Measurements from ENCODE around the gene OR2T11. TPM values are rescaled to one million over a fixed set of nuclear protein-coding genes. Genes with fewer than 3 reads are reported as not detected.

Gene OR2T11
- total RNA-seq, 6 experiments from 2014 or later, result not detected

- Mint-ChIP-seq H3K36me3 (ENCODE audit: low read depth) (no peaks in the 10 kb centered on the region; the same call in 1 of the 2 replicates), H3K9me3 (no peaks in the 10 kb centered on the region), H3K27me3 (ENCODE audit: insufficient read depth) (no peaks in the 10 kb centered on the region)
Measured at GRCh38 chr1:248611883-248612414, 22.9 kb downstream of the OR2T11 start.

GRCh38 chr1:248610301-248610700 is 24.6 kb downstream of the OR2T11 start:
- Mint-ChIP-seq H3K4me1 (ENCODE audit: low read depth) (no peaks in the 10 kb centered on the region), H3K4me3 (no peak overlapping the region), H3K27me3 (ENCODE audit: insufficient read depth) (no peaks in the 10 kb centered on the region), H3K27ac (no peak overlapping the region), H3K9me3 (peaks cover 4% of the 10 kb centered on the region; the same call in 1 of the 2 replicates), H3K36me3 (ENCODE audit: low read depth) (no peaks in the 10 kb centered on the region; the same call in 1 of the 2 replicates)
- no peak for TF ChIP-seq CTCF (IDR thresholded peaks at IDR 0.05)
- no peak for DNase-seq

More at GRCh38 chr1:248611883-248612414, 22.9 kb downstream of the OR2T11 start:
- DNase-seq, result no peak
- TF ChIP-seq CTCF (IDR thresholded peaks at IDR 0.05), result no peak
- H3K4me3 Mint-ChIP-seq, result no peak overlapping the region
- H3K27ac Mint-ChIP-seq, result no peak overlapping the region
- no peaks in the 10 kb centered on the region for H3K4me1 Mint-ChIP-seq (ENCODE audit: low read depth)

- H3K27me3 Mint-ChIP-seq (ENCODE audit: insufficient read depth), result no peaks in the 10 kb centered on the region
- H3K4me1 Mint-ChIP-seq (ENCODE audit: low read depth), result no peaks in the 10 kb centered on the region
- TF ChIP-seq CTCF (IDR thresholded peaks at IDR 0.05), result no peak
- peaks cover 9% of the 10 kb centered on the region for H3K9me3 Mint-ChIP-seq
- DNase-seq, result no peak
- H3K27ac Mint-ChIP-seq, result no peak overlapping the region
- H3K36me3 Mint-ChIP-seq (ENCODE audit: low read depth), result no peaks in the 10 kb centered on the region
- H3K4me3 Mint-ChIP-seq, result no peak overlapping the region
Measured at GRCh38 chr1:248599396-248599795, 35.5 kb downstream of the OR2T11 start.

- Mint-ChIP-seq H3K27ac (no peak within 1 kb of the TSS), H3K36me3 (ENCODE audit: low read depth) (no peaks in the 10 kb centered on the region), H3K4me1 (ENCODE audit: low read depth) (no peaks in the 10 kb centered on the region), H3K9me3 (peaks cover 12% of the 10 kb centered on the region), H3K27me3 (ENCODE audit: insufficient read depth) (no peaks in the 10 kb centered on the region), H3K4me3 (no peak within 1 kb of the TSS)
- no peak for DNase-seq
- no peak for TF ChIP-seq CTCF (IDR thresholded peaks at IDR 0.05)
Measured at GRCh38 chr1:248597589-248597988, 37.3 kb downstream of the OR2T11 start, which contains the start of gene OR2T10. OR2T10 (minus strand) TSS chr1:248597700; CDS start chr1:248593768, 3,932 bp downstream.

- no peak for TF ChIP-seq CTCF (IDR thresholded peaks at IDR 0.05)
- peaks cover 7% of the 10 kb centered on the region; the same call in 1 of the 2 replicates for H3K9me3 Mint-ChIP-seq
- H3K36me3 Mint-ChIP-seq (ENCODE audit: low read depth), result no peaks in the 10 kb centered on the region
- no peaks in the 10 kb centered on the region for H3K27me3 Mint-ChIP-seq (ENCODE audit: insufficient read depth)
- no peak overlapping the region for H3K27ac Mint-ChIP-seq
- no peak for DNase-seq
- H3K4me1 Mint-ChIP-seq (ENCODE audit: low read depth), result no peaks in the 10 kb centered on the region
- H3K4me3 Mint-ChIP-seq, result no peak overlapping the region
Measured at GRCh38 chr1:248596615-248597014, 38.3 kb downstream of the OR2T11 start.
